ENCODE measurements around the gene NCOA7. TPM values are rescaled to one million over a fixed set of nuclear protein-coding genes. Genes with fewer than 3 reads are reported as not detected.

The NCOA7 gene
- total RNA-seq, 1 experiment from 2014 or later, result 40.2 TPM

DNA sequence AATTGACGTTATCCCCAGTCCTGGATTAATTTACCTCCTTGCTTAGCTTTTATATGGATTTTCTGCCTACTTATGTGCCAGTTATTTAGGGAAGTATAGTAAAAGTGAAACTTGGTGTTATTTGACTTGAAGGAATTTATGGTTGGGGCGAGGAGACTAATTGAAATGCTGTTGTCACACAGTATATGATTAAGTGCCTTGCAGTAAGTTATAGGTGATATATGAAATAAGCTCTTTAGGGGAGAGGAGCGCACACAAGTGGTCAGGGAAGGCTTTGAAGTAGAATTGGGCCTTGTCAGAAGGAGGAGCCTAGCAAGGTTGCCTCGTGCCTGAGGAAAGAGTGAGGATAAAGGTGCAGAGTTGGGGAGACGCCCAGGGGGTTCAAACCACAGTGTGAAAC is 20.5 kb downstream of the NCOA7 start:
- DNase-seq (ENCODE audit: low read depth), result no peak

DNA sequence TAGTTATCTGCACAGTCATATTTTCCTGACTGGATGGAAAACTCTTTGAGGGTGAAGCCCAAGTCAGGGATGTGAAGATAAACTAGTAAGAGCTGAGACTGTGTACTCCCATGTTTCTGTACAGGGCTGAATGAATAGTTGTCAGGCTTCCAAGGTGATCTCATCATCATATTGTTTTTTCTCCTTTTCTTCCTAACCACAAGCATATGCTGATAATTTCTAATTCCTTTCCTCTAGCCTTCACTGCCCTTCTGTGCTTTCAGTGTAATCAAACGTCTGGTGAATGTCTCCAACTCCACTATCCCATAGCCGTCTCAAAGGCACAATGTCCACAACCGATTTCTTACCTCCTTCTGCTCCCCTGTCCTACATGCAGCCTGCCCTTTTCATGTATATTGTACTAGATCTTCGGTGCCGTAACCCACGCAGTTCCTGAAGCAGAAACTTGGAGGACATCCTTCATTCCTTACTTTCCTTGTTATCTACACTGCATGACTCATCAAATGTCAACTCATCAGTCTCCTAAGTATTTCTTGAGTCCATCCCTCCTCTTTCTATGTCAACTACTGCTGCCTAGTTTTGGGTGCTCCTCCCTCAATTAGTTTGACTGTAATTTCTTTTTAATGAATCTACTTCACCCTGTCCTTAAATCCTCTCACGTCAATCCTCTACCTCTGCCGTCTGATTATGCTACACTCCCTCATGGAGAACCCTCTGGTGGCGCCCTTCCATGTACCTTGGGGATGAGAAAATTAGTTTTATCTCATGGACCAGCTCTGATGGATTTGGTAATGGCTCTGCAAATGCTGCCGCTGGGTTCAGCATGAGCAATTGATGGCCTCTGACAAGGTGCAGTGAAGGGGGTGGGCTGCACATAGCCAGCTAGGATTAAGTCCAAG is 21.9 kb downstream of the NCOA7 start:
- peak; percentile 88 for DNase-seq (ENCODE audit: low read depth)

DNA sequence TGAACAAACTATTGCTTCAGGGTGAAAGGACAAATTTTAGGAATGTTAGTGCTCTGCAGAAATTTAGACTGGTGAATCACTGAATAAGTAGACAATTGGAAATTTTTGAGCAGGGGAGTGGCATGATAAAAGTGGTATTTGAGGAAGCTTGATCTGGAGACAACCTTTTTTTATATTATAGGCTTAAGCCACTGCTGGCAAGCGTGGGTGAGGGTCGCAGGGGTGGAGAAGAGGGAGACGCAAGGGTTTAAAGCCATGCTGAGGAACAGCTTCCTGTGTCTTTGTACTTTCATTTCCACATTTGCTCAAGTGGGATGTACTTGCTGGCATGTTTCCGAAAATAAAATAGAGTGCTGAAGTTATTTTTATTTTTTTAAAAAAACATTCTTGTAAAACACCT is 23.7 kb downstream of the NCOA7 start:
- DNase-seq (ENCODE audit: low read depth), result peak; percentile 10

DNA sequence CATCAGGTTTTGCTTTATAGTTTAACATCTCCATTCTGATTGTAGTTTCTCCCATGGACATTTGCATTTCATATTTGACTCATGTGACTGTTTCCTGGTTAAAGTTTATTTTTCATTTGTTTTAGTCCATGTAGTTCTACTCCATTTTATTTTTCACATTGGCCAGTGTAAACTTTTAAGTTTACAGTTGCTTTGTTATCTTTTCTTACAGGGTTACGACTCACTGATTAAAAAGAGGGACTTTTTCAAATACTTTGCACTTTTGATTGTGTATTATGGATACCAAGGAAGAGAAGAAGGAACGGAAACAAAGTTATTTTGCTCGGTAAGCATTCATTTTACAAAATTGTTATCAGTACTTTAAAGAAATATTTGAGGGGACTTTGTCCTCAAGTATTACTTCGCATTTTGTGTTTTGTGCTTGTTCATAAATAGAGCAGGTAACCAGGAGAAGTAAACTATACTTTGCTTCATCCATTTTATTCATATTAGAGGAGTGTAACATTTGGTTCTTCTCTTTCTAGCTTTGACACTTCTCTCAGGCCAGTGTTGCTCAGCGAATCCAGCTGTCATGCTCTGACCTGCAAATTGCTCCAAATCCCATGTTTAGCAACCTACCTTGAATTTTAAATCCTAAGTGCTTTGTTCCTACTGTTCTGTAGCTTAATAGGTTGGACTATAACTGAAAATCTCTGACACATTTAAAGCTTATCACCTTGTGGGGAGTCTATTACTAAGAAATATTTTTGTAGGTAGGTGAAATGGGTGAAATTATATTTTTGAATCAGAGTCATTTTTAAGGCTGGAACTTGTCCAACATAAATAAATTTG is 24.5 kb downstream of the NCOA7 start:
- DNase-seq (ENCODE audit: low read depth), result no peak

DNA sequence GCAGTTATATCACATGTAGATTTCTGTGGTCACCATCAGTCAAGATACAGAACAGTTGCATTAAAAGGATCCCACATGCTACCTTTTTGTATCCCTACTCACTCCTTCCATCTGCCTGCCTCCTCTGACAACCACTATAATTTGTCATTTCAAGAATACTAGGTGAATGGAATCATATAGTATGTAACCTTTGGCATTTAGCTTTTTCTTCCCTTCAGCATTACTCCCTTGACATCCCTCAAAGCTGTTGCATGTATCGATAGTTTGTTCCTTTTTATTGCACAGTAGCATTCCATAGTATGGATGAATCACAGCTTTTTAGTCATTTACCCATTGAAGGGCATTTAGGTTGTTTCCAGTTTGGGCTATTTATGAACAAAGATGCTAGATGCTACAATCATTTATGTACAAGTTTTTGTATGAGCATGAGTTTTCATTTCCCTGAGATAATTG is 26.1 kb downstream of the NCOA7 start:
- no peak for DNase-seq (ENCODE audit: low read depth)

DNA sequence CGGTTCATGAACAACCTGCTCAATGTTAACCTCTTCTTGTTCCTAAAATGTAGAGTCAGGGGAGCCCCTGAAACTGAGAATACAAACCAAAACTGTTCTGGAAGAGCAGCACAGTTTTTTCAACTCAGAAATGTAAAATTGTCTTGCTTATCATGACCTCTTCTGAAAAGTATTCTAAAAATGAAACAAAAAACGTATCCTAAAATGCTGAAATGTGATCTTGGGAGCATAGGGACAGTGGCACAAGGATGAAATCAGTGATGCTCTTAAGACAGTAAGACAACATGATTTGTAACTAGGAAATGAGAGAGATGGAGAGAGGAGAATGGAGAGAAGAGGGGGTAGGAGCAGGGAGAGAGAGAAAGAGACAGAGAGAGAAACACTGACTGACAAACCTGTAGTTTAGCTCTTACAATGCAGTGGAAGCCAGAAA is 27.5 kb downstream of the NCOA7 start:
- DNase-seq (ENCODE audit: low read depth), result no peak

DNA sequence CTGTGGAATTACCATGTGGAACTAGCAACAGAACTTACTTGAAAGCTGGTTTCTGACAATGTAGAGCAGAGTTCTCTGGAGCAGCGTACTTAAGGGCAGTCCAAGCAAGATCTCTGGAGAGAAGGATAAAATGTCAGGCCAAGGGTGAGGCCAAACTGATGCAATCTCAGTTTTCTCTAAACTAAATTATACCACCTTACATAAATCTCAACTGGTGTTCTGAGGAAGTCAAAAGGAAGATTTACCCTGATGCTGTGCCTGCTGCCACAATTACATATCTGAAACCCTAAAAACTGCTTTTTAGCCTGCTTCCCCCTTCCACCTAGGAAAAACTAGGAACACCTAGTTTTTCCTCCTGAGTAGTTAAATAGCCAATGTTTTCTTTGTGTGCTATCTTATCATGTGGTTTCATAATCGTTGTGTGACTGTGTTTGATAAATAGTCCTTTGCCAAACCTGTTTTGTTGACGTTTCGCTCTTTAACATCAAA is 28.1 kb downstream of the NCOA7 start:
- DNase-seq (ENCODE audit: low read depth), result no peak

DNA sequence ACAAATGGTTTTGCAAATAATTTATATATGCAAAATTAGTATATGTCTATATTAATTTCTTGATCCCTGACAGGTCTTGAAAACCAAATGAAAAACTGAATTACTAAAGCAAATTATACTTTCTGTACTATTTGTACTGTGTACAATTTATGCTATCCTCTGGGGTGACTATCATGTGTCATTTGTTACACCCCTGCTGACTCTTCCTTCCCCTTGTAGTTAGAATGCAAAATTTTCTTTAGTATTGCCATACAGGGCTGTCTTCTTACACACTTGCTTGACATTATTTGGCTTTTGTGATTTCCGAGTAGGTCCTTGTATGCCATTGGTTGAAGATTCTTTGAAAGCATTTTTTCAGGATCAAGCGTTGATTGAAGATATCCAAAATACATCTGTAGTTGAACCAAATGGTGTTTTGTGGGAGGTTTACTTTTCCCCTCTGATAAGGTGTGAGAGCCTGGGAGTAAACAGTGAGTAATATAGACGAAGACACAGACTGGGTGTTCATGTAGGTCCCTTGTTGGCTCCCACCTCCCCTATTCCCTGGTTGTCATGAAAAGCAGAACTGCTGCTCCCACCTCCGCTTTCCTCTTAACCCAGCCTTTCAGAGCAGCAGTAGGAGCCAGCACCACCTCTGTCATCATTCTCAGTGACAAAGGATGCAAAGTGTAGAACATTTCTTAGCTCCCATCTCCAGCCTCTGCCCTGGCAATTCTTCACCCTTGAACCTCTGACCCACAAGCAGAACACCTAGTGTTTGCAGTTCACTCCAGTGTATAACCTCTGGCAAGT is 29.0 kb downstream of the NCOA7 start:
- DNase-seq (ENCODE audit: low read depth), result no peak

DNA sequence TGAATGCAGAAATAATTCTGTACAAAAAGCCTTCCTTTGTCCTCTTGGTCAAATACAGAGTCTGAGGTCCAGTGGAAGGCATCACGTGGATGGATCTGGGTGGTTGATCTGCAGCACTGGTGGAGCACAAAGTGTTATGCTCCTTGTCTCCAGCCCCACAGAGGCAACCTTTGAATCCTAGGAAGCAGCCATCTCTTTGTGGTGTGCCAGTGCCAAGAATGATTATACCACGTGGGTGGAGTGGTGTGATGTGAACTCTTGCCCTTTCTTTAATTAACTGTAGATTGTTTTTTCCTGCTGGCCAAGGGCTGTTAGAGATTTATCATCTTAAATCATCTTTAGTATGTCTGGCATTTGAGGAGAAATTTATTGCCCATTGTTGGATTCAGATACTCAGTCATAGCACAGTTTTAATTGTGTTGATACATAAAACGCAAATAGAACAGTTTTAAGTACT is 31.1 kb downstream of the NCOA7 start:
- DNase-seq (ENCODE audit: low read depth), result peak; percentile 36

DNA sequence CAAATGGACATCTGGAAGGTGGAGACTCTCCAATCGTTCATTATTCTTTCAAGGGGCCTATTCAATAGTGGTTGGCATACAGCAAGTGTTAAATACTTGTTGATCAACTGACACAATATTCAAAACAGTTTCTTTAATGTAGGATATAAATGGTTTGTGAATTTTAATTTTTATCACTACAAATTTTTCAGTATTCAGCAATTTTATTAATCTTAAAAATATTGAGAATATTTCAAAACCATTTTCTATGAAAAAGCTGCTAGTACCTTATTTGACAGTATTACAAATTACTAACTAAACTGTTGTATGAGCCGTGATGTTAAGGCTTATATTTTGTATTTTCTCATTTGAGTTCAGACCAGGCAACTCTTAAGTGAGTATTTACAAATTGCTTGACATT is 32.4 kb downstream of the NCOA7 start:
- DNase-seq (ENCODE audit: low read depth), result no peak

DNA sequence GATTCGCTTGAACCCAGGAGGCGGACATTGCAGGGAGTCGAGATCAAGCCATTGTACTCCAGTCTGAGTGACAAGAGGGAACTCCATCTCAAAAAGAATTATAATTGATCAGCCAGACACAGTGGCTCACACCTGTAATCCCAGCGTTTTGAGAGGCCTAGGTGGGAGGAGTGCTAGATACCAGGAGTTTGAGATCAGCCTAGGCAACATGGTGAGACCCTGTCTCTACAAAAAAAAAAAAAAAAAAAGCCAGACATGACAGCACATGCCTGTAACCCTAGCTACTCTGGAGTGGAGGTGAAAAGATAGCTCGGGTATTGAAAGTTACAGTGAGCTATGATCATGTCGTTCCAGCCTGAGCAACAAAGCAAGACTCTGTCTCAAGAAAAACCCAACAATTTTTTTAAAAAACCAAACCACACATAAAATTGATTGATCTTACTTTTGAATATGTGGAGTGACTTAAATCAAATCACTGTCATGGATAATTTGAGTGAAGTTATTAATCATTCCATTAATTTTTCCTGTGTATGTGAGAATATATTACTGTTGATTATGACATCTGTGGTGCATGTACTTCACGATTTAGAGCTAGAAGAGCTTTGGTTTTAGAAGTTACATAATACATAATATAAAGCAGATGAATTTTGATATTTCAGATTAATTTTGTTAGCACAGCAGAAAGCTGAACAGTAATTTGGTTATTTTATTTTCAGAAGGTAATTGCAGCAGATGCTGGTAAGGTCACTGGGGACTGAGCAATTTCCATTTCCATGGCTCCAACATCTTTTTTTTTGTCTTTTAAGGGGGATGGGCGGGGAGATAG is 34.4 kb downstream of the NCOA7 start:
- no peak for DNase-seq (ENCODE audit: low read depth)

DNA sequence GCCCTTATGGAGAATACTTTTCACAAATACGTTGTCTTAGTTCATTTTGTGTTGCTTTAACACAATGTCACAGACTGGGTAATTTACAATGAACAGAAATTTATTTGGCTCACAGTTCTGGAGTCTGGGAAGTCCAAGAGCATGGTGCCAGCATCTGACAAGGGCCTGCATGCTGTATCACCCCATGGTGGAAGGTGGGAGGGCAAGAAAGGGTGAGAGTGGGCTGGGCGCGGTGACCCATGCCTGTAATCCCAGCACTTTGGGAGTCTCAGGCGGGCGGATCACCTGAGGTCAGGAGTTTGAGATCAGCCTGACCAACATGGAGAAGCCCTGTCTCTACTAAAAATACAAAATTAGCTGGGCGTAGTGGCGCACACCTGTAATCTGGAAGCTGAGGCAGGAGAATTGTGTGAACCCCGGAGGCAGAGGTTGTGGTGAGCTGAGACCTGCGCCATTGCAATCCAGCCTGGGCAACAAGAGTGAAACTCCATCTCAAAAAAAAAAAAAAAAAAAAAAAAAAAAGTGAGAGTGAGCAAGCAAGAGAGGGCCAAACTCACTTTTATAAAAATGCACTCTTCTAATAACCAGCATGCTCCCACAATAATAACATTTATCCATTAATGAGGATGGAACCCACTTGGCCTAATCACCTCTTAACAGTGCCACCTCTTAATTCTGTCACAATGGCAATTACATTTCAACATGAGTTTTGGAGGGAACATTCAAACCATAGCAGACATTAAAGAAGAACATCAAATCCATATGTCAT is 36.1 kb downstream of the NCOA7 start:
- no peak for DNase-seq (ENCODE audit: low read depth)

DNA sequence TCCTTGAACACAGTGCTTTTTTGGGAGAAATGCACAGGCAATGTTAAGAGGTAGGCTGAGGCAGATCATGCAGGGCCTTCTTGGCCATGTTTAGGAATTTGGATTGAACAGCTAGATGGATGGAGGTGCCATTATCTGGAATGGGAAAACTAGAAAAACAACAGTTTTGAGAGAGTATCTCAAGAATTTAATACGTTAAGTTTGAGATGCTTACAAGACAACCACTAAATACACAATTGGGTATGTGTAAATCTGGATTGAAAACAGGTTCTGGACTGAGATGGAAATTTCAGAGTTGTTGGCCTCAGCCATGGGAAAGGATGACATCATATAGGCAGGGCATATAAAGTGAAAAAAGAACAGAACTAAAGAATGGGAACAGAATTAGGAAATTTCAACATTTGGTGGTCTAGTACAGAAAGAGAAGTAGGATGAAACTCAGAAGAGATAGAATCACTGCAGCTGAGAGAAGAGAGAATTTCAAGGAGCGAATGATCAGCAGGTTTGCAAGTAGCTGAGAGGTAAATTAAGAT is 37.1 kb downstream of the NCOA7 start:
- no peak for DNase-seq (ENCODE audit: low read depth)

DNA sequence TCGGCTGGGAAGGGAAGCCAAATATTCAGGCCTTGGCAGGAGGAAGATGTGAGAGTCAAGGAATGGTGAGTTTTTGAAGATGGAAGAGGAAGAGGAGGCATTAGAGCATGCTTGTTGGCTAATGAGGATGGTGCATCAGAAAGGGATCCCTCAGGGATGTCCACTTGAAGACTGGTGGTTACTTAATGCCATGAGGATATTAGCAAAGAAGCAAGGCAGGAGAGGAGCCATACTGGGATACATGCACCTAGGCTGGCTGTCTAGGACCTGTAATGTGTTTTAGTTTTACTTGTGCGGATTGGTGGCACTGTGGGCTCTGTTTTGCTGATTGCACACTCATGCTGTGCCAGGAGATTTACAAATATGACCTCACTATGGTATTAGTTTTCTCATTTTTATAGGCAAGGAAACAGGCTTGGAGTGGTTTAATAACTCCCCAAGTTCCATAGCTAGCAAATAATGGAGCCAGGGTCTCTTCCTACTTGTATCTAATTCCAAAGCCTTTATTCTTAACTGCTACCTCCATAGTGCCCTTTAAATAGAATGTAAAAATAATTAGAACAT is 37.8 kb downstream of the NCOA7 start:
- no peak for DNase-seq (ENCODE audit: low read depth)

DNA sequence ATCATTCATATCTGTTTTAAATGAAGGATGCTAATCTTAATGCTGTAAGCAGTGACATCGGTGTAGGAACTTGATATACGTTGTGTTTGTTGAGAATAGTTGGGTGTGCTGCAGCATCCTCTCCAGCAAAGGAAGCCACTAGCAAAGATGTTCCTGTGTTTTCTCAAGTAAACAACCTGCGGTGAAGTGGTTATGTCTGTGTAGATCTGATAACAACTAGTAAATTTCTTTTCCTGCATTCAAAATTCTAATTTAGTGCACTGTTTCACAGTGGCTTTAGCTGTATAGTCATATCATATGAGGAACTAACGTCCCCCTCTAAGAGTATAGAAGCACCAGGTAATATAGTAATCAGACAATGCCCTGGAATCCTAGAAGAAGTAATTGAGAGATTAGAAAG is 38.7 kb downstream of the NCOA7 start:
- DNase-seq (ENCODE audit: low read depth), result no peak

DNA sequence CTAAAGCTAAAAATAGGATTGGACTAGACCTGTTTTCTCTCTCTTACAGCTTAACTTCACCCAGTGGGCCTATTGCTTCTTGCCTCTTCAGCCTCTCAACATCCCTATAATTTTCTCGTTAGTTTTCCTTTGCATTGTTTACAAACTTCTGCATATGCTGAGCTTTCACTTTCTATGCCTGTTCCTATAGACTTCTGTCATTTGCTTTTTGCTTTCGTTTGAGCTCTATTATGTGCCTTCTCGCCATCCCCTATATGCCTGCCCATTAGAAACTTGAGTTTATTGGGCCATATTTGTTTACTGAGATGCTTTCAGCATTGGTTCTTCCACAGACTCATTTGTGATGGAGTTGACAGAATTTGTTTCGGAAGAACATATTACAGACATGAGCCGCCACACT is 40.9 kb downstream of the NCOA7 start:
- DNase-seq (ENCODE audit: low read depth), result no peak

DNA sequence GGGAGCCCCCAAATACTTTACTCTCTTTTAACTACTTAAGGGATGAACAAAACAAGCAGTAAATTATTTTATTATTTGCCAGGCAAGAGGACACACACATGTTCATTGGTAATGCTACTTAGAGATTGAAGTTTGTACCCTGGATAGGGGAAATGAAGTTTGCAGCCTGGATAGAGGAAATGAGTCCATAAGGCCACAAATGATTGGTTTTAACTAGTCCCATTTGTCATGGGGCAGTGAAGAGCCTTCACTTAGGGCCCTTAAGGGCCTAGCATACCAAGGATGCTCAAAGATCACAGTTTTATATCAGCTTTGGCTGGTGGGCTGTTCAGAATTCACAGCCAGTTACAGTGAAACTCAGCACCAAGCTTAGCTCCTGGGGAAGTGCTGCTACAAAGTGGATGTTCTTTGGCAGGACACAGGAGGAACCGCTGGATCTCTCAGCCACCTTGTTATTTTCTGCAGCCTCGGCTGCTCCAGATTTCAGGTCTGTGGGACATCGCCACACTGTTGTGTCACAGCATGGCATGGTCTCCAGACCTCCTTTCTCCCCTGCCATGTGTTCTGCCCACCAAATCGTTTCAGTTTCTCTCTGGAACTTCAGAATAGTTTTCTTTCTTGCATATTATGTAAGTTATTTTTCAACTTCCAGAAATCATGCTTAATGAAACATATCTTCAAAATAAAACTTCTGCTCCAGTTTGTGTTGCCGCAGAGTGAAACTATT is 41.8 kb downstream of the NCOA7 start:
- no peak for DNase-seq (ENCODE audit: low read depth)

DNA sequence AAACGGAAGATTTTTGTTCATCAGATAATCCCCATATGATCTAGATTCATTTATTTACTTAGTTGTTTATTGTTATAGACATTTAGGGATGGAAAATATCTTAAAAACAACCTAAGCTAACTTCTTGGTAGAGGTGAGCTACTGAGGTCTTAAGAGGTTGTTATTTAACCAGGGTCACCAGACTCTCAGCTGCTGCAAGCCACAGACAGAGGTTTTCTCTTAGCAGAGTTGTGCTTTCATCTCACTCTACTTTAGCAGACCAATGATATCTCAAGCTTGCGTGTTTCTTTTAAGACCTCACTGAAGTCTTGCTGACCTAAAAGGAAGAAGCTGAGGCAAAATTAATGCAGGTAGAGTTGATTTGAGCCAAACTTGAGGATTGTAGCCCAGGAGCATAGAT is 43.6 kb downstream of the NCOA7 start:
- no peak for DNase-seq (ENCODE audit: low read depth)

All from Daoy (cell line).